Measurements from ENCODE around the gene KIAA1755.

DNA sequence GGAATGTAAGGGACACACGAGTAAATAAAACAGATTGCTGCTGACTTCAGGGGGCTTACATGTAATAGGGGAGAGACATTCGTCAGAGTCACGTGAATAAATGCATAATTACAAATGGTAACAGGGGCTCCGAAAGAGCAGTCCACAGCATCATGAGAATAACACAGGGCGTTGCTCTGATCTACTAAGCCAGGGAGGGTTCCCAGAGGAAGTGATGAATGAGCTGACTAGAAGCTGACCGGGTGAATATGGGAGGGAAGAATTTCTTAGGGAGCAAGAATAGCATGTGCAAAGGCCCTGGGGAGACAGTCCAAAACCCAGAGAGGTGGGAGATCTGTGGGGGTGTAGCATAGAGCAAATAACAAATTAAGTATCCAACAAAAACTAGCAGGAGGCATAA lies 45.8 kb upstream of the KIAA1755 start:
- no peak for TF ChIP-seq CTCF (IDR thresholded peaks at IDR 0.05)
- no peak for TF ChIP-seq EZH2 (IDR thresholded peaks at IDR 0.05; ENCODE audit: borderline replicate concordance, insufficient read depth, low read depth, low read length, poor library complexity, severe bottlenecking)
